DMS53 treated with DMSO at 0.1 percent for 48 hours (cell line): Measurements from ENCODE around the gene ETV6.

ENCODE experiments used
- DNase-seq: peaks from one replicate; lab custom pipeline; 2025; ENCODE audit not compliant: unreplicated experiment; lab: John Stamatoyannopoulos, UW

ETV6 gene

GRCh38 chr12:11732715-11733114 lies 83.2 kb downstream of the ETV6 start:
- DNase-seq, result no peak

GRCh38 chr12:11734580-11735180 lies 85.2 kb downstream of the ETV6 start:
- no peak for DNase-seq

- no peak for DNase-seq
Measured at GRCh38 chr12:11738450-11738849, 89.0 kb downstream of the ETV6 start.

- DNase-seq, result no peak
Measured at GRCh38 chr12:11739980-11740577, 90.6 kb downstream of the ETV6 start.

- no peak for DNase-seq
Measured at GRCh38 chr12:11741434-11742092, 92.1 kb downstream of the ETV6 start.

GRCh38 chr12:11743423-11744409 lies 94.2 kb downstream of the ETV6 start:
- DNase-seq, result no peak

GRCh38 chr12:11744410-11744801 lies 94.9 kb downstream of the ETV6 start:
- DNase-seq, result no peak

- no peak for DNase-seq
Measured at GRCh38 chr12:11745113-11745512, 95.6 kb downstream of the ETV6 start.

- DNase-seq, result no peak
Measured at GRCh38 chr12:11746024-11746771, 96.7 kb downstream of the ETV6 start.

GRCh38 chr12:11746940-11747716 lies 97.7 kb downstream of the ETV6 start:
- DNase-seq, result no peak

GRCh38 chr12:11747969-11748368 lies 98.5 kb downstream of the ETV6 start:
- DNase-seq, result no peak

- no peak for DNase-seq
Measured at GRCh38 chr12:11748903-11749302, 99.4 kb downstream of the ETV6 start.

GRCh38 chr12:11749943-11750690 lies 100.6 kb downstream of the ETV6 start:
- no peak for DNase-seq

- DNase-seq, result no peak
Measured at GRCh38 chr12:11752403-11753149, 103.1 kb downstream of the ETV6 start.

GRCh38 chr12:11753150-11753499 lies 103.7 kb downstream of the ETV6 start:
- DNase-seq, result peak; percentile 25

- no peak for DNase-seq
Measured at GRCh38 chr12:11753826-11754225, 104.4 kb downstream of the ETV6 start.

GRCh38 chr12:11754256-11754655 lies 104.8 kb downstream of the ETV6 start:
- no peak for DNase-seq

GRCh38 chr12:11755302-11755930 lies 105.9 kb downstream of the ETV6 start:
- no peak for DNase-seq
